Pancreas (tissue), 10 donors: ENCODE measurements around the gene NCAPG2. TPM values are rescaled to one million over a fixed set of nuclear protein-coding genes. Genes with fewer than 3 reads are reported as not detected.
A peak's percentile ranks its signal among the peaks of the same experiment; 100 is the strongest.

Experiments used
- ATAC-seq, 4 donors: fragments of 200-7000 bp; cut with Tn5 transposase; one replicate each; pipeline versions ENCODE4 v1.8.0 to v1.9.1; 2020; ENCODE audit warnings: mild to moderate bottlenecking in 4 of 4, moderate library complexity in 4 of 4
- DNase-seq, 6 donors: peaks; one replicate each; pipeline ENCODE4 v3.0.0-alpha.2; 2020
- FAIRE-seq: peaks from 2 replicates; lab custom pipeline; 2012; peaks lifted over from hg19 to GRCh38; lab: Jason Lieb, UNC
- H3K27ac ChIP-seq, 4 donors: fragments of 200-600 bp; sonication (generic); 1 replicate in 3 of 4; 2 replicates in 1 of 4; pipeline versions ENCODE4 v1.5.0 to v1.8.0; 2020
- H3K27me3 ChIP-seq, 4 donors: fragments of 200-600 bp; one replicate each; pipeline ENCODE4 v1.8.0; 2021
- H3K36me3 ChIP-seq, 3 donors: fragments of 200-600 bp; sonication (generic) in 1 of 3; one replicate each; pipeline versions ENCODE4 v1.5.0 to v1.8.0; 2020 to 2021
- H3K4me1 ChIP-seq, 3 donors: fragments of 200-600 bp; one replicate each; pipeline ENCODE4 v1.8.0; 2021
- H3K4me3 ChIP-seq, 4 donors: fragments of 200-600 bp; sonication (generic) in 2 of 4; one replicate each; pipeline versions ENCODE4 v1.5.0 to v1.8.0; 2020 to 2021
- H3K9me3 ChIP-seq, 4 donors: fragments of 200-600 bp; one replicate each; pipeline ENCODE4 v1.8.0; 2021
- CTCF ChIP-seq, 4 donors: fragments of 200-600 bp; sonication (generic) in 3 of 4; IDR thresholded peaks; one replicate each; pipeline versions ENCODE4 v1.5.0 to v1.8.0; 2021; ENCODE audit warnings: antibody characterized with exemption in 4 of 4
- WGBS, 2 donors: extraction: QIAGEN DNeasy Blood & Tissue Kit; methylation state at CpG; one replicate each; pipeline ENCODE4 v1.1.7; 2013; 5-methylcytosine and 5-hydroxymethylcytosine counted together
- intact Hi-C, 3 donors: fragments of 100-400 bp; cut with DNase I; formaldehyde crosslinking; loops; one replicate each; pipeline versions ENCODE4 v1.11.1 to v1.14.2; 2022
- polyA plus RNA-seq, 2 donors: library from polyadenylated mRNA; stranded (reverse); fragments of 200-250 nt; gene quantifications; one replicate each; pipeline ENCODE4 v1.2.3, GENCODE V29; 2013
- total RNA-seq, 6 donors: library from RNA; stranded (reverse); fragmentation: NEBNext Ultra II Directional in 4 of 6; extraction: Animal tissue kit (Norgen Biotek cat#: 25700) in 4 of 6; gene quantifications; one replicate each; pipeline versions ENCODE4 v1.2.1 to v1.2.4, GENCODE V29; 2021 to 2023
- donor health status: healthy with polysubstance abuse.
- donor health status: DM: no; HTN: no; CAD: no; lungs with moderate emphysema.
- donor health status: DM: no; HTN: no; CAD: no.
- donor health status: control.
- donor health status: control.
- donor health status: Bipolar disorder and iron deficiency.
- donor health status: DM: yes; HTN: yes; CAD: no.
- donor health status: DM: no; HTN: no; CAD: no.
- donor health status: DM: no; HTN: no; CAD: no.
- donor health status: DM: yes; HTN: yes; CAD: no.

Gene NCAPG2
- total and polyA plus RNA-seq, 8 donors: 1.4 to 4.0 (median 3.1) TPM

- no peaks in the 10 kb centered on the region for H3K9me3 ChIP-seq
- no peaks in the 10 kb centered on the region for H3K36me3 ChIP-seq
- H3K27ac ChIP-seq: no peak overlapping the region
- ATAC-seq: no peak
- no peak for TF ChIP-seq CTCF (IDR thresholded peaks at IDR 0.05)
- DNase-seq: no peak
- H3K4me3 ChIP-seq: no peak overlapping the region
- WGBS, 2 donors: 96 to 97% methylated on average over 11 of the region's 11 CpGs
- intact Hi-C loops: no loop called here
- H3K27me3 ChIP-seq: no peaks in the 10 kb centered on the region
- no peaks in the 10 kb centered on the region for H3K4me1 ChIP-seq
- FAIRE-seq: no peak
These were observed 49.1 kb downstream of the NCAPG2 start for GRCh38 chr7:158655507-158655906.

DNA sequence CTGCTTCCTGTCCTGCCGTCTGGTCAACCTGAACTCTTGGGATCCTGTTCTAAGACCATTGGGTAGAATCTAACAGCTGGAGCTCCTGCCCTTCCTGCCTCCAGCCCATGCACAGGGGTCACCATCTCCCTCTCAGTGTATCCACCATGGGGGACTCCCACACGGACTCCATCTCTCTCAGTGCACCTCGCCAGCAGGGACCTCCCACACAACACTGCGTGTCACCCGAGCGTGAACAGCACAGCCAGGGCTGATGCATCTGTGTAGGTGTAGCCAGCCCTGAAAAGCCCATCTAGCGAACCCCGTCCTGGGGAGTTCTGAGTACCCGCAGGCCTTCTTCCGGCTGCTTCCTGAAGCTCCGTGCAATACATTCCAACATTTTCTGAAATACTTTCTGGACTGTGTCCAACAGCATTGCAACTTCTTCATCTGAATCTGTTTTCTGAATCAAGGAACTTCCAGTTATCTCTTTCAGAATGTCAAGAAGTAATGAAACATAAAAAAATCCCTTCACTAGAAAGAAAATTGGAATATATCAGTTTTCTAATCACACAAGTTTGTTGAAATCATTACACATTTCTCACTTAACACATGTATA lies 52.5 kb downstream of the NCAPG2 start:
- H3K27ac ChIP-seq: no peak overlapping the region
- no peaks in the 10 kb centered on the region for H3K36me3 ChIP-seq
- WGBS, 2 donors: 95 to 97% methylated on average over 11 of the region's 11 CpGs
- no peak for DNase-seq
- no peak for ATAC-seq
- H3K9me3 ChIP-seq: no peaks in the 10 kb centered on the region
- intact Hi-C loops: no loop called here
- H3K27me3 ChIP-seq: no peaks in the 10 kb centered on the region
- FAIRE-seq: no peak
- H3K4me1 ChIP-seq: peaks cover 0 to 12% (median 10%) of the 10 kb centered on the region in 3 donors
- no peak for TF ChIP-seq CTCF (IDR thresholded peaks at IDR 0.05)
- no peak overlapping the region for H3K4me3 ChIP-seq

DNA sequence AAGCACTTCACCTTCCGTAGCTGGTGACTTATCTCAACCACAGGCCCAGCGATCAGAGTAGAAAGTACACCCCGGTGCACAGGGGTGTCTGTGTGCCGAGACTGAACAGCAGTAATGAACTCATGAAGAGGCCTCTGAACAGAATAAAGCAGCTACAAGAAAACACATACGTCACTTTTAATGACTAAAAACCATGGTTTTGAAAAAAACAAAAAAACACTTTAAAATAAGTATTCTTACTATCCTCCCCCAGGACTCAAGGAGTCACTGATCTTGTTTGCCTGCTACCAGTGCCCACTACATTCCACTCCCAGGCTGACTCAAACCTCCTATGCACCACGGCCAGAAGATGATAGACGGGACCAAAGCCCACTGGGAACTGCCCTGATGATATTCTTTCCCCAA lies 53.8 kb downstream of the NCAPG2 start:
- FAIRE-seq (no peak), ATAC-seq (peak in 1 of 4 donors; percentile 15), DNase-seq (no peak)
- 86 to 91% methylated on average over 7 of the region's 7 CpGs for WGBS, 2 donors
- Histone ChIP-seq H3K4me3 (no peak overlapping the region), H3K4me1 (peaks cover 0 to 12% (median 10%) of the 10 kb centered on the region in 3 donors), H3K27me3 (no peaks in the 10 kb centered on the region), H3K36me3 (no peaks in the 10 kb centered on the region), H3K9me3 (no peaks in the 10 kb centered on the region), H3K27ac (no peak overlapping the region)
- intact Hi-C loops: no loop called here
- no peak for TF ChIP-seq CTCF (IDR thresholded peaks at IDR 0.05)

GRCh38 chr7:158649279-158649678 lies 55.3 kb downstream of the NCAPG2 start:
- no peak for TF ChIP-seq CTCF (IDR thresholded peaks at IDR 0.05)
- FAIRE-seq: no peak
- Histone ChIP-seq H3K4me3 (no peak overlapping the region), H3K27ac (peak overlapping the region in 2 of 4 donors; percentile 35 to 48), H3K36me3 (no peaks in the 10 kb centered on the region), H3K9me3 (no peaks in the 10 kb centered on the region), H3K27me3 (no peaks in the 10 kb centered on the region), H3K4me1 (peaks cover 0 to 12% (median 10%) of the 10 kb centered on the region in 3 donors)
- intact Hi-C loops: no loop called here
- DNase-seq: peak in 2 of 6 donors; percentile 28 to 29
- WGBS, 2 donors: 3 to 11% methylated on average over 2 of the region's 2 CpGs
- peak; percentile 84 to 87 (median 86) for ATAC-seq

DNA sequence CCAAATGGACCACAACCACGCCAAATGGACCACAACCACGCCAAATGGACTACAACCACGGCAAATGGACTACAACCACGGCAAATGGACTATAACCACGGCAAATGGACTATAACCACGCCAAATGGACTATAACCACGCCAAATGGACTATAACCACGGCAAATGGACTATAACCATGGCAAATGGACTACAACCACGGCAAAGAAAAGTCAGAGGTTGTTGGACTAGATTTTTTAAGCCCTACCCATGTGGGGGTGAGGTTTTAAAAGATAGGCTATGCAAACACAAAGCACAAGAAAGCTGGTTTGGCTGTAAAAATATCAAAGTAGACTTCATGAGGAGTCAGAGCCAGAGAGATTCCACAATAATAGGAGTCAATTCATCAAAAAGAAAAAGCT lies 55.8 kb downstream of the NCAPG2 start:
- WGBS, 2 donors: 88 to 89% methylated on average over 9 of the region's 9 CpGs
- no peaks in the 10 kb centered on the region for H3K27me3 ChIP-seq
- no peak for TF ChIP-seq CTCF (IDR thresholded peaks at IDR 0.05)
- intact Hi-C loops: no loop called here
- FAIRE-seq: no peak
- H3K27ac ChIP-seq: peak overlapping the region in 2 of 4 donors; percentile 35 to 48
- ATAC-seq: peak; percentile 35 to 78 (median 62)
- H3K4me1 ChIP-seq: peaks cover 0 to 12% (median 10%) of the 10 kb centered on the region in 3 donors
- H3K9me3 ChIP-seq: no peaks in the 10 kb centered on the region
- H3K4me3 ChIP-seq: no peak overlapping the region
- H3K36me3 ChIP-seq: no peaks in the 10 kb centered on the region
- DNase-seq: no peak
